Calu3 (cell line): ENCODE measurements around the gene ZNF43. TPM values are rescaled to one million over a fixed set of nuclear protein-coding genes. Genes with fewer than 3 reads are reported as not detected.
"Not testable (repeated sequence)": the region's sequence is repeated elsewhere in the genome, so short reads cannot be mapped to it uniquely, and the experiment has no call there.

Source experiments
- BruUV-seq: library from RNA; stranded (reverse); fragments of 400-500 nt; replicated peaks from 2 replicates; lab custom pipeline; 2021; lab: Mats Ljungman, UMichigan
- CTCF ChIA-PET: fragments of 300-600 bp; sonication (Branson Sonifier 250); formaldehyde crosslinking; loops from one replicate; lab custom pipeline; 2022; ENCODE audit warnings: antibody characterized with exemption; lab: Charles Lee
- DNase-seq: peaks from one replicate; pipeline ENCODE4 v3.0.0; 2022
- H3K27ac Mint-ChIP-seq: one replicate; pipeline ENCODE4 v1.8.0; 2022; ENCODE audit warnings: mixed read lengths; ENCODE audit not compliant: unreplicated experiment
- H3K27me3 Mint-ChIP-seq: one replicate; pipeline ENCODE4 v1.8.0; 2022; ENCODE audit warnings: mixed read lengths; ENCODE audit not compliant: unreplicated experiment
- H3K36me3 Mint-ChIP-seq: one replicate; pipeline ENCODE4 v1.8.0; 2022; ENCODE audit warnings: mild to moderate bottlenecking, moderate library complexity, mixed read lengths; ENCODE audit not compliant: insufficient read depth, unreplicated experiment
- H3K4me1 Mint-ChIP-seq: one replicate; pipeline ENCODE4 v1.8.0; 2022; ENCODE audit warnings: mild to moderate bottlenecking, low read depth, mixed read lengths; ENCODE audit not compliant: unreplicated experiment
- H3K4me3 Mint-ChIP-seq: one replicate; pipeline ENCODE4 v1.8.0; 2022; ENCODE audit warnings: mild to moderate bottlenecking, low read depth, moderate library complexity, mixed read lengths; ENCODE audit not compliant: unreplicated experiment
- H3K9me3 Mint-ChIP-seq: one replicate; pipeline ENCODE4 v1.8.0; 2022; ENCODE audit warnings: low read depth, mixed read lengths; ENCODE audit not compliant: unreplicated experiment
- CTCF ChIP-seq: fragments of 200-600 bp; IDR thresholded peaks from one replicate; pipeline ENCODE4 v1.8.0; 2022; ENCODE audit warnings: antibody characterized with exemption; ENCODE audit not compliant: unreplicated experiment
- intact Hi-C: fragments of 100-400 bp; cut with micrococcal nuclease; formaldehyde crosslinking; loops from one replicate; pipeline ENCODE4 v1.10.0; 2022; ENCODE audit not compliant: unreplicated experiment
- total RNA-seq: library from RNA; stranded (reverse); gene quantifications from 2 replicates; pipeline ENCODE4 v1.2.3, GENCODE V29; 2022

ZNF43 gene
- total RNA-seq, 1 experiment from 2014 or later, result 6.5 TPM

DNA sequence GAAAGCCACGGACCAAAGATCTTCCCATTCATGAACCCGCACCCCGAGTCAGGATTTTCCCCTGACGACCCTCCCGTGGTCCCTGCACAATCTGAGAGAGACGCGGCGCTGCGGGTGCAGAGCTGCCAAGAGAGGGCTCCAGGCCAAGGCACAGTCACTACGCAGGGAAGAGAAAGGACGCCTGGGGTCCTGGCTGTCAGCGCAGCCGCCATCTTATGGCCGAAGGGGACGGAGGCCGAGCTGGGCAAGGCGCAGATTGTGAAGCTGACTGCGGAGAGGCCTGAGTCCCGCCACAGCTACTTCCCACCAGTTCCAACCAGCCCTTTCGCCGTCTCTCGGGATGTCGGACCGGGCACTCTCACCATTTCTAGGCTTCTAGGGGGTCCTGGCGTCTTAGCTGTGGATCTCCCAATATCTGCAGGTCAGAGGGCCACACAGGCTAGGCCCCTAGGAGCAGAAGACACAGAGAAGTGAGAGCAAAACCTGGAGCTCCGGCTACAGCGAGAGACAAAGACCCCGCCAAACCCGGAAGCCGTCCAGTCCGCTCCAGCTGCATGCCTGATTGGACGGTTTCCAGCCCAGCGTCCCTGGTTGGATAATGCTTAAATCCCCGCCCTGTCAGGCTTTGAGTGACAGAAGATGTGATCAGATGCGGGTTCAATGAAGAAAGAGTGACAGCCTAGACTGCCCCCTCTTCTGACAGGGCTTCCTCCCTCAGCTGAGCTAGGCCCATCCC lies 68.7 kb downstream of the ZNF43 start, which contains the start of gene ZNF100:
Gene ZNF100 (minus strand): TSS at position 515 of the 736 bp plus-strand sequence. CDS start 150 bp downstream, at position 365.
- peak; percentile 84 for DNase-seq
- H3K27me3 Mint-ChIP-seq, result no peaks in the 10 kb centered on the region
- H3K4me3 Mint-ChIP-seq, result peak within 1 kb of the TSS; percentile 87
- TSS peak; percentile 33 for BruUV-seq
- no peaks in the 10 kb centered on the region for H3K4me1 Mint-ChIP-seq
- no peaks in the 10 kb centered on the region for H3K9me3 Mint-ChIP-seq
- intact Hi-C loops, result loop anchor here (10.0 kb wide), 1 partner anchor 1862 kb away; the partner anchor contains the start of gene ZNF93
- CTCF ChIA-PET, result no interaction called here
- no peak for TF ChIP-seq CTCF
- H3K27ac Mint-ChIP-seq, result peak within 1 kb of the TSS; percentile 87
- H3K36me3 Mint-ChIP-seq, result peaks cover 12% of the 10 kb centered on the region

DNA sequence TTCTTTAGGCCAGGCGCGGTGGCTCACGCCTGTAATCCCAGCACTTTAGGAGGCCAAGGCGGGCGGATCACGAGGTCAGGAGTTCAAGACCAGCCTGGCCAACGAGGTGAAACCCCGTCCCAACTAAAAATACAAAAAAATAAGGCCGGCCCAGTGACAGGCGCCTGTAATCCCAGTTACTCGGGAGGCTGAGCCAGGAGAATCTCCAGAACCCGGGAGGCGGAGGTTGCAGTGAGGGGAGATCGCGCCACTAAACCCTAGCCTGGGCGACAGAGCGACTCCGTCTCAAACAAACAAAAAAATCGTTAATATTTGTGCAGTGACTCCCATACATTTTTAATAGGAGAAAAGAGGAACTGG lies 69.3 kb downstream of the ZNF43 start:
- H3K9me3 Mint-ChIP-seq, BruUV-seq, DNase-seq, CTCF ChIA-PET, H3K4me1 Mint-ChIP-seq, H3K27me3 Mint-ChIP-seq: not testable (repeated sequence)
- Mint-ChIP-seq H3K27ac (peak overlapping the region; percentile 87), H3K36me3 (peaks cover 12% of the 10 kb centered on the region), H3K4me3 (peak overlapping the region; percentile 87)
- intact Hi-C loops, result loop anchor here (10.0 kb wide), 1 partner anchor 1862 kb away; the partner anchor contains the start of gene ZNF93

- H3K4me1 Mint-ChIP-seq, result no peaks in the 10 kb centered on the region
- no peak for TF ChIP-seq CTCF
- intact Hi-C loops, result loop anchor here (10.0 kb wide), 1 partner anchor 1860 kb away; the partner anchor contains the start of gene ZNF93
- H3K4me3 Mint-ChIP-seq, result no peak overlapping the region
- H3K27me3 Mint-ChIP-seq, result no peaks in the 10 kb centered on the region
- CTCF ChIA-PET, result no interaction called here
- peaks cover 3% of the 10 kb centered on the region for H3K9me3 Mint-ChIP-seq
- peaks cover 12% of the 10 kb centered on the region for H3K36me3 Mint-ChIP-seq
- BruUV-seq, result no TSS peak
- H3K27ac Mint-ChIP-seq, result no peak overlapping the region
- no peak for DNase-seq
Measured at GRCh38 chr19:21765151-21765550, 70.8 kb downstream of the ZNF43 start.

DNA sequence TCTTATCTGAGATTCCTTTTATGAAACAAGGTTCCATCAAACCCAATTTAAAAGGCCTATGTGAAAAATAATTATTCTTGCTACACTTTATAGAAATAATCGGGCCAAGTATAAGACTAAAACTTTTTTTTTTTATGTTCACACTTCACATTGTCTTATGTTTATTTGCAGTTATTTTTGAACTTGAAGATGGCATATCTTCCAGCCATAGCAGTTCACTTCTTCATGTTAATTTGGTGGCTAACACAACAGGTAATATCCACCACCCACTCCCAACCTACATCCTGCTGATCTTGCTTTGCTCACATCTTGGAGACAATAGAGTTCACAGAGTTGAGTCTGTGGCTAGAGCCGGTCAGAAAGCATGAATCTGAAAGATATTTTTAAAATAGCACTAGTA lies 74.4 kb downstream of the ZNF43 start:
- intact Hi-C loops, result loop anchor here (10.0 kb wide), 1 partner anchor 1857 kb away; the partner anchor contains the start of gene ZNF93
- H3K27ac Mint-ChIP-seq, H3K9me3 Mint-ChIP-seq, H3K4me3 Mint-ChIP-seq, CTCF ChIA-PET, DNase-seq, BruUV-seq, H3K27me3 Mint-ChIP-seq, H3K36me3 Mint-ChIP-seq, H3K4me1 Mint-ChIP-seq: not testable (repeated sequence)

DNA sequence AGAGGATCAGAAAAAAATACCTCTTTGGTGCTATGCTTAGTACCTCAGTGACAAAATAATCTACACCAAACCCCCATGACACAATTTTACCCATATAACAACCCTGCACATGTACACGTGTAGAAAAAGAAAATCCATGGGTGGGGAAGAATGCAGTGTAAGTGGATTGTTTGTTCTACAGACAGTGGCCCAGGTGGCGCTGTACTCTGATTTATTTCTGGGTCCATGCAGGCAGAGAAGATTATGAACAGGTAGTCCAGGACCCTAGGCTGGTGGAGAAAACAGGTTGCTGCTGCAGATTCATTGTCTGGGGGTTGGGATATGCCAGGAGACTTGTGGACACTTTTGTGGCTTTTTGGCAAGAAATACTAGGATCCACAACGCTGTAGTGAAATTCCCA lies 77.7 kb downstream of the ZNF43 start:
- TF ChIP-seq CTCF, result no peak
- Mint-ChIP-seq H3K4me1 (no peaks in the 10 kb centered on the region), H3K27me3 (no peaks in the 10 kb centered on the region), H3K27ac (no peak overlapping the region), H3K36me3 (peaks cover 6% of the 10 kb centered on the region), H3K9me3 (peaks cover 3% of the 10 kb centered on the region), H3K4me3 (no peak overlapping the region)
- intact Hi-C loops, result no loop called here
- no peak for DNase-seq
- no TSS peak for BruUV-seq
- CTCF ChIA-PET, result no interaction called here

DNA sequence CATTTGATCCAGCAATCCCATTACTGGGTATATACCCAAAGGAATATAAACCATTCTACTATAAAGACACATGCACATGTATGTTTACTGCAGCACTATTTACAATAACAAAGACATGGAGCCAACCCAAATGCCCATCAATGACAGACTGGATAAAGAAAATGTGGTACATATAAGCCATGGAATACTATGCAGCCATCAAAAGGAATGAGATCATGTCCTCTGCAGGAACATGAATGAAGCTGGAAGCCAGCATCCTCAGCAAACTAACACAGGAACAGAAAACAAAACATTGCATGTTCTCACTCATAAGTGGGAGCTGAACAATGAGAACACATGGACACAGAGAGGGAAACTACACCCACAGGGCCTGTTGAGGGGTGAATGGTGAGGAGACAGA lies 80.4 kb downstream of the ZNF43 start:
- CTCF ChIA-PET, BruUV-seq, H3K9me3 Mint-ChIP-seq, H3K4me3 Mint-ChIP-seq, intact Hi-C loops, H3K27me3 Mint-ChIP-seq, DNase-seq, H3K4me1 Mint-ChIP-seq, H3K36me3 Mint-ChIP-seq, H3K27ac Mint-ChIP-seq: not testable (repeated sequence)
